H1 (cell line): ENCODE measurements around the gene UMPS. TPM values are rescaled to one million over a fixed set of nuclear protein-coding genes. Genes with fewer than 3 reads are reported as not detected.

Source experiments
- CTCF ChIA-PET: fragments of 300-600 bp; sonication (Branson Sonifier 250); formaldehyde crosslinking; loops from one replicate; lab custom pipeline; 2021; ENCODE audit not compliant: partially characterized antibody; lab: Charles Lee
- POLR2A ChIA-PET: fragments of 300-600 bp; sonication (Branson Sonifier 250); formaldehyde crosslinking; loops from one replicate; lab custom pipeline; 2021; ENCODE audit warnings: inconsistent platforms; ENCODE audit not compliant: partially characterized antibody; lab: Charles Lee
- DNase-seq, 2 experiments: peaks; one replicate each; pipeline versions ENCODE4 v3.0.0 to v3.0.0-alpha.2; 2010 to 2022; ENCODE audit warnings: low spot score in 2 of 2, low read depth in 1 of 2, mixed read lengths in 1 of 2
- FAIRE-seq: peaks from 2 replicates; lab custom pipeline; 2011; peaks lifted over from hg19 to GRCh38; lab: Jason Lieb, UNC
- H2AFZ ChIP-seq: 2 replicates; pipeline ENCODE4 v1.8.1; 2012; ENCODE audit warnings: low read length, inconsistent platforms
- H2AK5ac ChIP-seq: 2 replicates; pipeline ENCODE4 v1.6.1; 2013; ENCODE audit warnings: low read depth, low read length
- H2BK120ac ChIP-seq: replicated peaks from 2 replicates; pipeline ENCODE3; 2013; ENCODE audit warnings: low read depth, low read length, inconsistent platforms
- H2BK12ac ChIP-seq: 2 replicates; pipeline ENCODE4 v1.6.1; 2013; ENCODE audit warnings: low read depth, low read length
- H2BK15ac ChIP-seq: 2 replicates; pipeline ENCODE4 v1.6.1; 2013; ENCODE audit warnings: low read length
- H2BK20ac ChIP-seq: 2 replicates; pipeline ENCODE4 v1.6.1; 2013; ENCODE audit warnings: low read length
- H2BK5ac ChIP-seq: 2 replicates; pipeline ENCODE4 v1.6.1; 2013; ENCODE audit warnings: low read depth, low read length
- H3K14ac ChIP-seq: 2 replicates; pipeline ENCODE4 v1.6.1; 2013; ENCODE audit warnings: inconsistent platforms; ENCODE audit not compliant: insufficient read length
- H3K18ac ChIP-seq: 2 replicates; pipeline ENCODE4 v1.6.1; 2013; ENCODE audit warnings: low read length; ENCODE audit errors: extremely low read depth
- H3K23ac ChIP-seq: 2 replicates; pipeline ENCODE4 v1.6.1; 2013; ENCODE audit warnings: inconsistent platforms; ENCODE audit not compliant: insufficient read length
- H3K23me2 ChIP-seq: 2 replicates; pipeline ENCODE4 v1.6.1; 2013; ENCODE audit warnings: low read depth, low read length
- H3K27ac ChIP-seq: 2 replicates; pipeline ENCODE4 v1.6.1; 2011; ENCODE audit warnings: low read depth, low read length, inconsistent platforms
- H3K27me3 ChIP-seq, 4 experiments: replicated peaks in 1 of 4; 1 replicate in 1 of 4; 2 replicates in 3 of 4; pipeline versions ENCODE4 v1.6.1 to v1.8.1; 2011 to 2013; ENCODE audit warnings: low read length in 3 of 4, mild to moderate bottlenecking in 3 of 4, inconsistent platforms in 2 of 4, mixed read lengths in 2 of 4, moderate library complexity in 1 of 4; ENCODE audit not compliant: control insufficient read depth in 3 of 4, insufficient read depth in 3 of 4; ENCODE audit errors: extremely low read depth in 1 of 4
- H3K36me3 ChIP-seq, 4 experiments: 2 replicates each; pipeline versions ENCODE4 v1.6.1 to v1.8.1; 2011 to 2013; ENCODE audit warnings: mild to moderate bottlenecking in 4 of 4, low read length in 3 of 4, moderate library complexity in 2 of 4, control low read depth in 1 of 4, inconsistent platforms in 1 of 4; ENCODE audit not compliant: insufficient read depth in 4 of 4, control insufficient read depth in 2 of 4
- H3K4ac ChIP-seq: replicated peaks from 2 replicates; pipeline ENCODE3; 2013; ENCODE audit warnings: low read length, low read depth, mixed read lengths, inconsistent platforms; ENCODE audit not compliant: insufficient read length
- H3K4me1 ChIP-seq, 4 experiments: replicated peaks in 1 of 4; 1 replicate in 1 of 4; 2 replicates in 3 of 4; pipeline versions ENCODE4 v1.6.1 to v1.8.1; 2011 to 2013; ENCODE audit warnings: low read length in 3 of 4, inconsistent platforms in 2 of 4, mixed read lengths in 1 of 4; ENCODE audit not compliant: insufficient read depth in 4 of 4, control insufficient read depth in 3 of 4
- H3K4me2 ChIP-seq, 2 experiments: 2 replicates each; pipeline versions ENCODE4 v1.6.1 to v1.8.1; 2011 to 2013; ENCODE audit warnings: low read depth in 2 of 2, low read length in 2 of 2, control low read depth in 1 of 2, inconsistent platforms in 1 of 2, mild to moderate bottlenecking in 1 of 2; ENCODE audit not compliant: insufficient read depth in 1 of 2
- H3K4me3 ChIP-seq, 4 experiments: fragments of 200-600, 300-600 bp in 1 of 4; sonication (generic), shearing (Covaris generic), sonication (Bioruptor Twin) in 1 of 4; 2 replicates each; pipeline versions ENCODE4 v1.5.1 to v1.8.1; 2011 to 2016; ENCODE audit warnings: low read length in 4 of 4, low read depth in 3 of 4, control low read depth in 2 of 4, inconsistent platforms in 2 of 4, mild to moderate bottlenecking in 2 of 4, mixed read lengths in 1 of 4, moderate library complexity in 1 of 4; ENCODE audit not compliant: insufficient read depth in 2 of 4; ENCODE audit errors: extremely low read depth in 1 of 4
- H3K56ac ChIP-seq: replicated peaks from 2 replicates; pipeline ENCODE3; 2013; ENCODE audit warnings: low read depth, mild to moderate bottlenecking, mixed read lengths, low read length, inconsistent platforms; ENCODE audit not compliant: insufficient read length
- H3K79me1 ChIP-seq: 2 replicates; pipeline ENCODE4 v1.6.1; 2013; ENCODE audit warnings: low read depth, low read length, control low read depth
- H3K79me2 ChIP-seq, 2 experiments: 2 replicates each; pipeline versions ENCODE4 v1.6.1 to v1.8.1; 2012 to 2013; ENCODE audit warnings: low read length in 2 of 2, mild to moderate bottlenecking in 2 of 2, inconsistent platforms in 1 of 2; ENCODE audit not compliant: insufficient read depth in 2 of 2, control insufficient read depth in 1 of 2
- H3K9ac ChIP-seq, 4 experiments: replicated peaks in 1 of 4; 1 replicate in 1 of 4; 2 replicates in 3 of 4; pipeline versions ENCODE4 v1.6.1 to v1.8.1; 2011 to 2013; ENCODE audit warnings: low read depth in 3 of 4, low read length in 3 of 4, control low read depth in 2 of 4, mild to moderate bottlenecking in 2 of 4, moderate library complexity in 2 of 4, inconsistent platforms in 1 of 4; ENCODE audit errors: extremely low read depth in 1 of 4
- H3K9me3 ChIP-seq, 2 experiments: 2 replicates each; pipeline versions ENCODE4 v1.6.1 to v1.8.1; 2012 to 2013; ENCODE audit warnings: mild to moderate bottlenecking in 2 of 2, moderate library complexity in 2 of 2, control low read depth in 1 of 2, inconsistent platforms in 1 of 2, low read depth in 1 of 2, low read length in 1 of 2, mixed read lengths in 1 of 2; ENCODE audit not compliant: insufficient read depth in 2 of 2
- H4K20me1 ChIP-seq, 2 experiments: replicated peaks in 1 of 2; 2 replicates each; pipeline versions ENCODE3 to v1.8.1; 2011 to 2013; ENCODE audit warnings: inconsistent platforms in 2 of 2, low read length in 2 of 2, mild to moderate bottlenecking in 1 of 2; ENCODE audit not compliant: insufficient read depth in 2 of 2, control insufficient read depth in 1 of 2
- H4K5ac ChIP-seq: 2 replicates; pipeline ENCODE4 v1.6.1; 2013; ENCODE audit warnings: low read length, low read depth, mixed read lengths, inconsistent platforms; ENCODE audit not compliant: insufficient read length
- H4K8ac ChIP-seq: 2 replicates; pipeline ENCODE4 v1.8.0; 2013; ENCODE audit warnings: mild to moderate bottlenecking, moderate library complexity, low read length, inconsistent platforms; ENCODE audit not compliant: insufficient read depth; ENCODE audit errors: extremely low read depth
- H4K91ac ChIP-seq: replicated peaks from 2 replicates; pipeline ENCODE3; 2013; ENCODE audit warnings: low read length, mixed read lengths, inconsistent platforms; ENCODE audit not compliant: insufficient read length
- KDM1A ChIP-seq: fragments of 200-600, 300-600 bp; sonication (generic); IDR thresholded peaks from 2 replicates; pipeline ENCODE4 v1.7.1; 2016; ENCODE audit warnings: mild to moderate bottlenecking, low read length, borderline replicate concordance
- RAD21 ChIP-seq, 2 experiments: IDR thresholded peaks in 1 of 2; conservative IDR thresholded peaks in 1 of 2; 2 replicates each; pipeline ENCODE4 v1.6.1; 2011; ENCODE audit warnings: low read depth in 2 of 2, low read length in 2 of 2, improper control_type of control experiment in 1 of 2, inconsistent platforms in 1 of 2, mild to moderate bottlenecking in 1 of 2, moderate library complexity in 1 of 2
- RBBP5 ChIP-seq: IDR thresholded peaks from 2 replicates; pipeline ENCODE4 v1.7.1; 2012; ENCODE audit warnings: low read depth, mild to moderate bottlenecking, inconsistent platforms, low read length, moderate library complexity, borderline replicate concordance
- SAP30 ChIP-seq: fragments of 300-600 bp; sonication (generic); IDR thresholded peaks from 2 replicates; pipeline ENCODE4 v1.7.1; 2012; ENCODE audit warnings: low read length, moderate library complexity, mild to moderate bottlenecking, inconsistent platforms; ENCODE audit not compliant: insufficient read depth, insufficient replicate concordance
- SIN3A ChIP-seq, 2 experiments: IDR thresholded peaks in 1 of 2; conservative IDR thresholded peaks in 1 of 2; 2 replicates each; pipeline ENCODE4 v1.6.1; 2011 to 2012; ENCODE audit warnings: low read length in 2 of 2, improper control_type of control experiment in 1 of 2, low read depth in 1 of 2, mild to moderate bottlenecking in 1 of 2
- TCF12 ChIP-seq: IDR thresholded peaks from 2 replicates; pipeline ENCODE4 v1.6.1; 2011; ENCODE audit warnings: low read depth, mild to moderate bottlenecking, low read length
- WGBS, 2 experiments: shearing (Covaris generic) in 1 of 2; methylation state at CpG; one replicate each; pipeline versions ENCODE4 v1.1.6 to v1.1.7; 2013 to 2015; ENCODE audit warnings: low lambda C conversion rate in 2 of 2, mixed read lengths in 2 of 2, inconsistent platforms in 1 of 2, low coverage in 1 of 2, missing lambda C conversion rate in 1 of 2; ENCODE audit not compliant: insufficient replicate concordance in 2 of 2, insufficient coverage in 1 of 2, insufficient read length in 1 of 2; ENCODE audit errors: extremely low coverage in 1 of 2, missing lambda C conversion rate in 1 of 2; 5-methylcytosine and 5-hydroxymethylcytosine counted together
- polyA plus RNA-seq, 7 experiments: library from polyadenylated mRNA; depleted of rRNA in 3 of 7; stranded (reverse) in 5 of 7; unstranded in 2 of 7; fragments of >200 nt in 5 of 7; fragments of 200-250 nt in 2 of 7; gene quantifications; 1 replicate in 5 of 7; 2 replicates in 1 of 7; 4 replicates in 1 of 7; pipeline versions ENCODE4 v1.2.1 to v1.2.3, GENCODE V29; 2011 to 2013; ENCODE audit warnings: missing spikeins in 2 of 7, mixed read lengths in 2 of 7
- total RNA-seq: library from RNA; stranded (reverse); fragmentation: NEBNext Ultra II Directional; extraction: Animal tissue kit (Norgen Biotek cat#: 25700); gene quantifications from 2 replicates; pipeline ENCODE4 v1.2.1, GENCODE V29; 2021
- TF ChIP-seq, protein P1 (sequence below), 3 experiments: IDR thresholded peaks; 1 replicate in 2 of 3; 2 replicates in 1 of 3; pipeline versions ENCODE4 v1.5.1 to v1.6.1; 2011; ENCODE audit warnings: low read length in 3 of 3, mild to moderate bottlenecking in 3 of 3, inconsistent platforms in 2 of 3, low read depth in 1 of 3, moderate library complexity in 1 of 3; ENCODE audit not compliant: insufficient read depth in 1 of 3; ENCODE audit errors: control extremely low read depth in 1 of 3

Gene UMPS
- total and polyA plus RNA-seq, 2 of the 8 experiments (the other 6 are each of a cell fraction or from before 2014, with no cell fraction given): 32.8 to 59.0 TPM

GRCh38 chr3:124768812-124769211, 38.6 kb downstream of the UMPS start:
- peaks cover 13 to 27% (median 23%) of the 10 kb centered on the region in 4 experiments; a peak in 7 of 8 replicates for H3K36me3 ChIP-seq
- TF ChIP-seq KDM1A: no peak
- no peak for TF ChIP-seq TCF12
- TF ChIP-seq RAD21 (IDR thresholded peaks at IDR 0.05 in 1 of 2, conservative IDR thresholded peaks at IDR 0.05 in 1 of 2; ENCODE audit: low read depth in 2 of 2, low read length in 2 of 2): peak; percentile 27 to 43; a peak in 3 of 4 replicates
- TF ChIP-seq, protein P1, sequence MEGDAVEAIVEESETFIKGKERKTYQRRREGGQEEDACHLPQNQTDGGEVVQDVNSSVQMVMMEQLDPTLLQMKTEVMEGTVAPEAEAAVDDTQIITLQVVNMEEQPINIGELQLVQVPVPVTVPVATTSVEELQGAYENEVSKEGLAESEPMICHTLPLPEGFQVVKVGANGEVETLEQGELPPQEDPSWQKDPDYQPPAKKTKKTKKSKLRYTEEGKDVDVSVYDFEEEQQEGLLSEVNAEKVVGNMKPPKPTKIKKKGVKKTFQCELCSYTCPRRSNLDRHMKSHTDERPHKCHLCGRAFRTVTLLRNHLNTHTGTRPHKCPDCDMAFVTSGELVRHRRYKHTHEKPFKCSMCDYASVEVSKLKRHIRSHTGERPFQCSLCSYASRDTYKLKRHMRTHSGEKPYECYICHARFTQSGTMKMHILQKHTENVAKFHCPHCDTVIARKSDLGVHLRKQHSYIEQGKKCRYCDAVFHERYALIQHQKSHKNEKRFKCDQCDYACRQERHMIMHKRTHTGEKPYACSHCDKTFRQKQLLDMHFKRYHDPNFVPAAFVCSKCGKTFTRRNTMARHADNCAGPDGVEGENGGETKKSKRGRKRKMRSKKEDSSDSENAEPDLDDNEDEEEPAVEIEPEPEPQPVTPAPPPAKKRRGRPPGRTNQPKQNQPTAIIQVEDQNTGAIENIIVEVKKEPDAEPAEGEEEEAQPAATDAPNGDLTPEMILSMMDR (IDR thresholded peaks at IDR 0.05; ENCODE audit: control extremely low read depth in 1 of 3, insufficient read depth in 1 of 3, low read depth in 1 of 3, low read length in 3 of 3): peak; percentile 32 to 48 (median 45)
- TF ChIP-seq RBBP5: no peak
- no peak for TF ChIP-seq SIN3A (conservative IDR thresholded peaks at IDR 0.05 in 1 of 2, IDR thresholded peaks at IDR 0.05 in 1 of 2; ENCODE audit: low read depth in 1 of 2, low read length in 2 of 2)
- no peak for TF ChIP-seq SAP30

More at GRCh38 chr3:124768812-124769211, 38.6 kb downstream of the UMPS start:
- Histone ChIP-seq H3K4me2 (no peak overlapping the region), H3K27me3 (no peaks in the 10 kb centered on the region; a peak in 1 of 7 replicates), H3K4me1 (peaks cover 0 to 3% (median 2%) of the 10 kb centered on the region in 4 experiments; a peak in 4 of 7 replicates), H3K18ac (no peak overlapping the region), H2BK20ac (no peak overlapping the region), H3K14ac (no peak overlapping the region), H3K79me2 (no peaks in the 10 kb centered on the region), H2AFZ (no peak overlapping the region), H3K9me3 (no peaks in the 10 kb centered on the region), H3K23ac (no peak overlapping the region), H3K23me2 (no peaks in the 10 kb centered on the region), H2BK15ac (no peak overlapping the region), H3K56ac (no peak overlapping the region), H3K79me1 (peaks cover 4% of the 10 kb centered on the region; the same call in 1 of the 2 replicates), H2AK5ac (no peak overlapping the region), H3K27ac (no peak overlapping the region), H2BK120ac (no peak overlapping the region), H4K8ac (no peak overlapping the region), H4K5ac (no peak overlapping the region), H3K9ac (no peak overlapping the region), H3K4ac (no peak overlapping the region), H4K91ac (no peak overlapping the region), H4K20me1 (peaks cover 1 to 4% of the 10 kb centered on the region in 2 experiments), H3K4me3 (no peak overlapping the region), H2BK5ac (no peak overlapping the region), H2BK12ac (no peak overlapping the region)
- ChIA-PET POLR2A (interaction anchor here (1.0 to 1.2 kb wide), 2 partner anchors 9 to 11 kb away, joined by 3 to 4 read pairs; no protein-coding TSS in a partner anchor), CTCF (interaction anchor here (0.6 to 11.6 kb wide), 9 partner anchors 9 to 716 kb away, joined by 3 to 173 read pairs (median 3); no protein-coding TSS in a partner anchor)
- DNase-seq (no peak), FAIRE-seq (no peak)
- WGBS, 2 experiments: 91% methylated on average over 6 of the region's 7 CpGs; no CpG with 5 or more reads in 1 of the 2 experiments
